GM23338 (cell line): ENCODE results near the gene GP9. TPM values are rescaled to one million over a fixed set of nuclear protein-coding genes. Genes with fewer than 3 reads are reported as not detected.

ENCODE experiments used
- ATAC-seq: fragments of 200-7000 bp; cut with Tn5 transposase; 3 replicates; pipeline ENCODE4 v1.9.1; 2020
- DNase-seq: peaks from one replicate; pipeline ENCODE4 v3.0.0-alpha.2; 2015; ENCODE audit warnings: low spot score
- H2AFZ ChIP-seq: fragments of 200-600 bp; sonication (generic); 2 replicates; pipeline ENCODE4 v1.8.0; 2016; ENCODE audit warnings: antibody characterized with exemption, mild to moderate bottlenecking, moderate library complexity
- H3F3A ChIP-seq: fragments of 200-600 bp; sonication (generic); replicated peaks from 2 replicates; pipeline ENCODE4 v1.8.0; 2017; ENCODE audit warnings: antibody characterized with exemption, mixed run types, low read depth
- H3K27ac ChIP-seq: fragments of 200-600 bp; sonication (generic); 2 replicates; pipeline ENCODE4 v1.6.1; 2016; ENCODE audit warnings: low read depth
- H3K27me3 ChIP-seq: fragments of 200-600 bp; sonication (generic); 2 replicates; pipeline ENCODE4 v1.8.0; 2016; ENCODE audit warnings: mild to moderate bottlenecking, mixed run types, moderate library complexity; ENCODE audit not compliant: insufficient read depth
- H3K36me3 ChIP-seq: fragments of 200-600 bp; sonication (generic); 2 replicates; pipeline ENCODE4 v1.8.0; 2016; ENCODE audit warnings: mild to moderate bottlenecking; ENCODE audit not compliant: insufficient read depth
- H3K4me1 ChIP-seq: fragments of 200-600 bp; sonication (generic); 2 replicates; pipeline ENCODE4 v1.8.0; 2016; ENCODE audit warnings: mild to moderate bottlenecking, moderate library complexity; ENCODE audit not compliant: insufficient read depth
- H3K4me2 ChIP-seq: fragments of 200-600 bp; sonication (generic); 2 replicates; pipeline ENCODE4 v1.7.1; 2017; ENCODE audit warnings: mixed run types
- H3K4me3 ChIP-seq: fragments of 200-600 bp; sonication (generic); 2 replicates; pipeline ENCODE4 v1.6.1; 2016; ENCODE audit warnings: mixed run types
- H3K79me2 ChIP-seq: fragments of 200-600 bp; sonication (generic); replicated peaks from 2 replicates; pipeline ENCODE4 v1.8.0; 2017; ENCODE audit warnings: mild to moderate bottlenecking; ENCODE audit not compliant: insufficient read depth
- H3K9me2 ChIP-seq: fragments of 200-600 bp; sonication (generic); 2 replicates; pipeline ENCODE4 v1.8.0; 2017; ENCODE audit not compliant: insufficient read depth
- H4K20me1 ChIP-seq: fragments of 200-600 bp; sonication (generic); replicated peaks from 2 replicates; pipeline ENCODE4 v1.8.0; 2017; ENCODE audit warnings: mild to moderate bottlenecking; ENCODE audit not compliant: insufficient read depth
- H3K27ac Mint-ChIP-seq: 2 replicates; pipeline ENCODE4 v1.8.0; 2020; ENCODE audit warnings: inconsistent platforms, mild to moderate bottlenecking, moderate library complexity, mixed read lengths
- H3K27me3 Mint-ChIP-seq: 3 replicates; pipeline ENCODE4 v1.8.0; 2022; ENCODE audit warnings: low read depth, mild to moderate bottlenecking, moderate library complexity, mixed read lengths, inconsistent platforms; ENCODE audit not compliant: insufficient read depth, poor library complexity
- H3K36me3 Mint-ChIP-seq: 3 replicates; pipeline ENCODE4 v1.8.0; 2021; ENCODE audit warnings: low read depth, mild to moderate bottlenecking, inconsistent platforms, moderate library complexity, mixed read lengths
- H3K4me1 Mint-ChIP-seq: 3 replicates; pipeline ENCODE4 v1.8.0; 2020; ENCODE audit warnings: mild to moderate bottlenecking, inconsistent platforms, mixed read lengths
- H3K4me3 Mint-ChIP-seq: 3 replicates; pipeline ENCODE4 v1.8.0; 2021; ENCODE audit warnings: moderate library complexity, mild to moderate bottlenecking, inconsistent platforms, mixed read lengths
- H3K9me3 Mint-ChIP-seq: 3 replicates; pipeline ENCODE4 v1.8.0; 2020; ENCODE audit warnings: moderate library complexity, mild to moderate bottlenecking, inconsistent platforms, mixed read lengths
- CREB1 ChIP-seq: fragments of 250-450 bp; sonication (Bioruptor Pico); IDR thresholded peaks from 2 replicates; pipeline ENCODE4 v1.5.0; 2020; ENCODE audit warnings: low read depth, mild to moderate bottlenecking, moderate library complexity
- CTCF ChIP-seq, 2 experiments: fragments of 200-600 bp in 1 of 2; sonication (generic) in 1 of 2; conservative IDR thresholded peaks; 2 replicates each; pipeline versions ENCODE4 v1.5.1 to v1.6.1; 2016 to 2017; ENCODE audit warnings: antibody characterized with exemption in 2 of 2, low read depth in 2 of 2, mild to moderate bottlenecking in 2 of 2, moderate library complexity in 1 of 2
- ETS1 ChIP-seq: IDR thresholded peaks from 2 replicates; pipeline ENCODE4 v1.6.1; 2016; ENCODE audit warnings: antibody characterized with exemption
- EZH2 ChIP-seq: fragments of 200-600 bp; sonication (generic); IDR thresholded peaks from one replicate; pipeline ENCODE4 v1.8.0; 2017; ENCODE audit warnings: antibody characterized with exemption, mild to moderate bottlenecking, low read depth; ENCODE audit not compliant: unreplicated experiment
- EZH2phosphoT487 ChIP-seq: fragments of 200-600 bp; sonication (generic); IDR thresholded peaks from one replicate; pipeline ENCODE4 v1.8.1; 2018; ENCODE audit warnings: antibody characterized with exemption; ENCODE audit not compliant: unreplicated experiment
- NANOG ChIP-seq: IDR thresholded peaks from 2 replicates; pipeline ENCODE4 v1.6.1; 2016; ENCODE audit warnings: antibody characterized with exemption, borderline replicate concordance
- REST ChIP-seq: IDR thresholded peaks from one replicate; pipeline ENCODE4 v1.6.1; 2018; ENCODE audit warnings: antibody characterized with exemption; ENCODE audit not compliant: unreplicated experiment
- ZNF114 ChIP-seq: fragments of 250-450 bp; sonication (Bioruptor Pico); IDR thresholded peaks from 2 replicates; pipeline ENCODE4 v1.5.0; 2020; ENCODE audit warnings: mild to moderate bottlenecking, moderate library complexity
- ZNF462 ChIP-seq: fragments of 250-450 bp; sonication (Bioruptor Pico); IDR thresholded peaks from 2 replicates; pipeline ENCODE4 v1.5.0; 2020; ENCODE audit warnings: mild to moderate bottlenecking, moderate library complexity
- polyA plus RNA-seq: library from polyadenylated mRNA; unstranded; fragments of >200 nt; fragmentation: Nextera tagmentation; extraction: Ambion mirVana; gene quantifications from 2 replicates; pipeline ENCODE4 v1.2.1, GENCODE V29; 2016
- total RNA-seq: library from RNA; depleted of rRNA; stranded (reverse); fragments of >200 nt; shearing (Covaris generic); gene quantifications from 2 replicates; pipeline ENCODE4 v1.2.3, GENCODE V29; 2014

Gene GP9
- total and polyA plus RNA-seq, 2 experiments from 2014 or later = not detected

GRCh38 chr3:129021140-129021551, 39.4 kb upstream of the GP9 start (continued):
- TF ChIP-seq ETS1 (no peak), REST (no peak), CREB1 (CRISPR knock-in tag) (no peak), NANOG (no peak), CTCF (conservative IDR thresholded peaks at IDR 0.05; ENCODE audit: low read depth in 2 of 2) (no peak), EZH2phosphoT487 (no peak)

DNA sequence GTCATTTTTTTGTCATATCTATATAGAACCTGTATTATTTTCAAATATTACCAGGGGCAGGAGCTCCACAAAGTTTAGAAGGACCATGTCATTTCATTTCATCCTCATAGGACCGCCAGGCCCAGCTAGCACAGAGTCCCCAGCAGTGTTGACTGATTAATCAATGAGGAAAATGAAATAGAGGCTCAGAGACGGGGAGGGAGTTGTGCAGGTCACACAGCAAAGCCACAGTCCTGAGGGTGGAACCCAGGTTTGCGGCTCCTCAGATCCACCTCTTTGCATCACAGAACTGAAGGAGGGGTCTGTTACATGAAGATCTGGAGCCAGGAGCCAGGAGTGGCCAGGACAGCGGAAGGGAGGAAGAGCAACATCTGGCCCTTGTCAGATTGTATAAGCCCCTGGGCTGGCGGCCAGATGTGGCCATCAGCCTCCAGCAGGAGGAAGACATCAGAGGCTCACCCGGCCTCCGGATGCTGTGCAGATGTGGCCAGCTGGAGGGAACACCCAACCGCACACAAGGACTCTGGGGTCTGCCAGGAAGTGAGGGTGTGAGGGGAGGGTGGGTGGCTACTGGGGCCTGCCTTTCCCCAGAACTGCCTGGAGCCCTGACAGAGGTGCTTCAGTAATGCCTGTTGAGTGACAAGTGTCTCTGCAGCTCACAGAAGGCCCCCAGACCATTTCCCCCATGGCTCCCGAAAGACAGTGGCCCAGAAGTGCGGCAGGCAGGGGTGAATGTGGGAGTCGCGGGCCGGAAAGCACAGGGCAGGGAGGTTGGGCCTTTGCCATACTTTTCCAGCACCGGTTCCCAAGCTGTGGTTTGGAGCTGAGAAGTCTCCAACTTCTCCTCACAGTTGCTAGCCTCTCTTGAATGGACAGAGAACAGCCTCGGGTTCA, 38.2 kb upstream of the GP9 start:
- Mint-ChIP-seq H3K4me3 (no peak overlapping the region), H3K27me3 (peaks cover 26% of the 10 kb centered on the region), H3K4me1 (peaks cover 3% of the 10 kb centered on the region; the same call in 1 of the 3 replicates), H3K27ac (no peak overlapping the region), H3K36me3 (no peaks in the 10 kb centered on the region), H3K9me3 (peaks cover 7% of the 10 kb centered on the region; the same call in 2 of the 3 replicates)
- Histone ChIP-seq H3K4me1 (no peaks in the 10 kb centered on the region), H3K79me2 (no peaks in the 10 kb centered on the region), H2AFZ (no peak overlapping the region), H4K20me1 (no peaks in the 10 kb centered on the region), H3K27ac (no peak overlapping the region), H3K27me3 (peaks cover 20% of the 10 kb centered on the region), H3K36me3 (no peaks in the 10 kb centered on the region), H3K4me2 (no peak overlapping the region), H3K4me3 (no peak overlapping the region), H3F3A (no peaks in the 10 kb centered on the region), H3K9me2 (no peaks in the 10 kb centered on the region)
- ATAC-seq = no peak
- no peak for DNase-seq
- TF ChIP-seq ETS1 (no peak), EZH2 (no peak), ZNF114 (CRISPR knock-in tag) (no peak), NANOG (no peak), ZNF462 (CRISPR knock-in tag) (no peak)
